HEK293 (cell line): Measurements from ENCODE around the gene BCAS3.

Experiments used
- CTCF ChIA-PET: fragments of 350-600 bp; formaldehyde crosslinking; extraction: SDS; loops from one replicate; lab custom pipeline; 2021; ENCODE audit warnings: antibody characterized with exemption; lab: Yijun Ruan, JAX
- POLR2A ChIA-PET: fragments of 300-600 bp; formaldehyde crosslinking; extraction: SDS; loops from one replicate; lab custom pipeline; 2020; ENCODE audit warnings: antibody characterized with exemption, inconsistent platforms; lab: Yijun Ruan, JAX
- H3K27ac ChIP-seq: fragments of 200-500 bp; sonication (Bioruptor generic); 2 replicates; pipeline ENCODE4 v1.5.1; 2014; ENCODE audit warnings: low read depth, low read length, control low read depth, inconsistent platforms; ENCODE audit errors: extremely low read depth
- H3K36me3 ChIP-seq, 2 experiments: fragments of 200-500 bp in 1 of 2; sonication (Bioruptor generic) in 1 of 2; 1 replicate in 1 of 2; 2 replicates in 1 of 2; pipeline ENCODE4 v1.5.1; 2014 to 2017; ENCODE audit warnings: inconsistent platforms in 2 of 2, low read length in 2 of 2; ENCODE audit not compliant: control insufficient read depth in 2 of 2, insufficient read depth in 1 of 2
- H3K4me1 ChIP-seq: fragments of 200-500 bp; sonication (Bioruptor generic); 2 replicates; pipeline ENCODE4 v1.5.1; 2014; ENCODE audit warnings: mild to moderate bottlenecking, low read length, inconsistent platforms; ENCODE audit not compliant: control insufficient read depth, insufficient read depth
- H3K4me3 ChIP-seq: 2 replicates; pipeline ENCODE4 v1.5.1; 2011; ENCODE audit warnings: low read depth, mild to moderate bottlenecking, control low read depth, low read length, moderate library complexity
- H3K9me3 ChIP-seq: fragments of 200-500 bp; sonication (Bioruptor generic); 2 replicates; pipeline ENCODE4 v1.5.1; 2014; ENCODE audit warnings: low read depth, low read length, inconsistent platforms; ENCODE audit not compliant: control insufficient read depth, insufficient read depth
- AEBP2 ChIP-seq: fragments of 450-650 bp; formaldehyde crosslinking; IDR thresholded peaks from 2 replicates; pipeline ENCODE4 v1.5.1; 2016; ENCODE audit warnings: missing biosample characterization, missing genetic modification characterization, borderline replicate concordance
- ELK4 ChIP-seq: IDR thresholded peaks from 2 replicates; pipeline ENCODE4 v1.6.1; 2011; ENCODE audit warnings: mild to moderate bottlenecking, low read depth, low read length, borderline replicate concordance
- GLI2 ChIP-seq: fragments of 450-650 bp; formaldehyde crosslinking; IDR thresholded peaks from 2 replicates; pipeline ENCODE4; 2017; ENCODE audit warnings: missing biosample characterization, missing genetic modification characterization, low read depth, borderline replicate concordance
- GLIS2 ChIP-seq: fragments of 450-650 bp; formaldehyde crosslinking; IDR thresholded peaks from 2 replicates; pipeline ENCODE4 v1.5.1; 2016; ENCODE audit warnings: missing biosample characterization, missing genetic modification characterization
- ZBTB11 ChIP-seq: fragments of 450-650 bp; formaldehyde crosslinking; conservative IDR thresholded peaks from 2 replicates; pipeline ENCODE4 v1.5.1; 2016; ENCODE audit warnings: low read depth, missing biosample characterization, missing genetic modification characterization
- ZBTB17 ChIP-seq: fragments of 450-650 bp; formaldehyde crosslinking; IDR thresholded peaks from 2 replicates; pipeline ENCODE4 v1.5.1; 2016; ENCODE audit warnings: missing biosample characterization, missing genetic modification characterization
- ZBTB21 ChIP-seq: fragments of 450-650 bp; formaldehyde crosslinking; IDR thresholded peaks from 2 replicates; pipeline ENCODE4 v1.5.1; 2017; ENCODE audit warnings: missing biosample characterization, missing genetic modification characterization
- ZBTB44 ChIP-seq: fragments of 450-650 bp; IDR thresholded peaks from 2 replicates; pipeline ENCODE4 v1.5.1; 2018; ENCODE audit warnings: missing biosample characterization, mild to moderate bottlenecking, missing genetic modification characterization
- ZBTB48 ChIP-seq: fragments of 450-650 bp; formaldehyde crosslinking; IDR thresholded peaks from 2 replicates; pipeline ENCODE4 v1.5.1; 2016; ENCODE audit warnings: missing biosample characterization, missing genetic modification characterization
- ZBTB7A ChIP-seq: fragments of 450-650 bp; formaldehyde crosslinking; IDR thresholded peaks from 2 replicates; pipeline ENCODE4 v1.5.1; 2016; ENCODE audit warnings: low read depth, missing biosample characterization, missing genetic modification characterization
- ZEB2 ChIP-seq: fragments of 450-650 bp; formaldehyde crosslinking; IDR thresholded peaks from 2 replicates; pipeline ENCODE4 v1.5.1; 2016; ENCODE audit warnings: missing biosample characterization, missing genetic modification characterization
- ZFHX2 ChIP-seq: fragments of 450-650 bp; formaldehyde crosslinking; conservative IDR thresholded peaks from 2 replicates; pipeline ENCODE4 v1.5.1; 2016; ENCODE audit warnings: missing biosample characterization, missing genetic modification characterization
- ZNF133 ChIP-seq: fragments of 450-650 bp; formaldehyde crosslinking; IDR thresholded peaks from 2 replicates; pipeline ENCODE4 v1.5.1; 2016; ENCODE audit warnings: missing biosample characterization, missing genetic modification characterization
- ZNF184 ChIP-seq: fragments of 450-650 bp; IDR thresholded peaks from 2 replicates; pipeline ENCODE4 v1.5.1; 2018; ENCODE audit warnings: missing biosample characterization, mild to moderate bottlenecking, missing genetic modification characterization
- ZNF24 ChIP-seq: fragments of 450-650 bp; formaldehyde crosslinking; IDR thresholded peaks from 2 replicates; pipeline ENCODE4 v1.5.1; 2016; ENCODE audit warnings: missing biosample characterization, missing genetic modification characterization
- ZNF341 ChIP-seq: fragments of 450-650 bp; formaldehyde crosslinking; IDR thresholded peaks from 2 replicates; pipeline ENCODE4; 2016; ENCODE audit warnings: low read depth, missing biosample characterization, missing genetic modification characterization
- ZNF416 ChIP-seq: fragments of 450-650 bp; formaldehyde crosslinking; IDR thresholded peaks from 2 replicates; pipeline ENCODE4 v1.5.1; 2016; ENCODE audit warnings: missing biosample characterization, missing genetic modification characterization
- ZNF558 ChIP-seq: fragments of 450-650 bp; formaldehyde crosslinking; IDR thresholded peaks from 2 replicates; pipeline ENCODE4 v1.5.1; 2016; ENCODE audit warnings: missing biosample characterization, missing genetic modification characterization
- ZNF600 ChIP-seq: fragments of 450-650 bp; formaldehyde crosslinking; IDR thresholded peaks from 2 replicates; pipeline ENCODE4 v1.5.1; 2016; ENCODE audit warnings: missing biosample characterization, missing genetic modification characterization
- ZNF768 ChIP-seq: fragments of 450-650 bp; formaldehyde crosslinking; IDR thresholded peaks from 2 replicates; pipeline ENCODE4 v1.5.1; 2018; ENCODE audit warnings: missing biosample characterization, mild to moderate bottlenecking, missing genetic modification characterization

Gene BCAS3

GRCh38 chr17:61070649-61071048 is 393.0 kb downstream of the BCAS3 start:
- H3K9me3 ChIP-seq: no peaks in the 10 kb centered on the region
- H3K27ac ChIP-seq: no peak overlapping the region
- TF ChIP-seq ZNF341 (tag by site-specific recombination) (no peak), ZFHX2 (tag by site-specific recombination) (no peak), ZNF768 (no peak), ELK4 (no peak), ZBTB21 (tag by site-specific recombination) (no peak), ZBTB17 (tag by site-specific recombination) (no peak), ZNF416 (no peak), ZBTB11 (no peak), GLI2 (tag by site-specific recombination) (no peak), ZNF558 (no peak), ZNF24 (tag by site-specific recombination) (no peak), AEBP2 (tag by site-specific recombination) (no peak), ZNF600 (tag by site-specific recombination) (no peak), ZEB2 (tag by site-specific recombination) (no peak), ZBTB48 (tag by site-specific recombination) (no peak), ZBTB44 (tag by site-specific recombination) (no peak), GLIS2 (no peak)
- TF ChIP-seq, all 188 proteins: peak for 0
- no peaks in the 10 kb centered on the region for H3K36me3 ChIP-seq
- CTCF ChIA-PET: interaction anchor here (0.6 to 0.9 kb wide), 2 partner anchors 319 to 350 kb away, joined by 3 read pairs; no protein-coding TSS in a partner anchor
- POLR2A ChIA-PET: no interaction called here
- H3K4me3 ChIP-seq: no peak overlapping the region
- peaks cover 7% of the 10 kb centered on the region for H3K4me1 ChIP-seq

- no peak for TF ChIP-seq ZBTB7A (tag by site-specific recombination)
- no peak for TF ChIP-seq ZNF184 (tag by site-specific recombination)
- no peak for TF ChIP-seq GLIS2
- no peak for TF ChIP-seq ZNF133 (tag by site-specific recombination)
- Histone ChIP-seq H3K9me3 (no peaks in the 10 kb centered on the region), H3K4me1 (peaks cover 3% of the 10 kb centered on the region), H3K36me3 (peaks cover 0 to 4% of the 10 kb centered on the region in 2 experiments; a peak in 1 of 3 replicates), H3K4me3 (no peak overlapping the region), H3K27ac (no peak overlapping the region)
- ChIA-PET POLR2A (interaction anchor here (0.7 kb wide), 1 partner anchor 622 kb away, joined by 3 read pairs; no protein-coding TSS in a partner anchor), CTCF (interaction anchor here (0.6 to 1.0 kb wide), 5 partner anchors 10 to 339 kb away, joined by 3 to 4 read pairs (median 3); no protein-coding TSS in a partner anchor)
These were observed 395.0 kb downstream of the BCAS3 start for GRCh38 chr17:61072648-61073047.
